Measurements from ENCODE around the gene PRR15L.
"Not testable (repeated sequence)": the region's sequence is repeated elsewhere in the genome, so short reads cannot be mapped to it uniquely, and the experiment has no call there.

PRR15L gene

DNA sequence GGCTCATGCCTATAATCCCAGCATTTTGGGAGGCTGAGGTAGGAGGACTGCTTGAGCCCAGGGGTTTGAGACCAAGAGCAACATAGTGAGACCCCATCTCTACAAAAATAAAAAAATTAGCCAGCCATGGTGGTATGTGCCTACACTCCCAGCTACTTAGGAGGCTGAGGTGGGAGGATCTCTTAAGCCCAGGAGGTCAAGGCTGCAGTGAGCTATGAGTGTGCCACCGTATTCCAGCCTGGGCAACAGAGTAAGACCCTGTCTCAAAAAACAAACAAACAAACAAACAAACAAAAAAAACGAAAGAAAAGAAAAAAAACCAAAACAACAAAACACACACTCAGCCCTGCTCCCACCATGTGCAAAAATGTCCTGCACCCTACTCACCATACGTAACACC is 22.2 kb downstream of the PRR15L start:
- DNase-seq (ENCODE audit: low spot score): not testable (repeated sequence)

DNA sequence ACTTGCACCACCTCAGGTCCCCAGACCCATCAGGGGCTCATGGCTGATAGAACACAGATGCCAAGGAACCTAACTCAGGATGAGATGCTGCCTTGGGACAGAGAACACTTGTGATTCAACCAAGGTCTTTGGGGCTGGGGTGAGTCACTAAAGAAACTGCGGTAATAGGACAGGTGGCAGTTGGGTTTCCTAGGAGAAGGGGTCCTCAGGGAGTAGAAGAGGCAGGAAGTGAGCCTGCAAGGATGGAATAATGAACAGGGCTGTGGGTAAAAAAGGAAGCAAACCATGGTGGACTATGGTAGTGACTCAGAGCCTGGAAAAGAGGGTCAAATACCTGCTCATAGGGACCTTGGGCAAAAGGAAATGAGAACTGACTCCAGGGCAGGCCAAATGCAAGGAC is 22.8 kb downstream of the PRR15L start:
- DNase-seq (ENCODE audit: low spot score): no peak

DNA sequence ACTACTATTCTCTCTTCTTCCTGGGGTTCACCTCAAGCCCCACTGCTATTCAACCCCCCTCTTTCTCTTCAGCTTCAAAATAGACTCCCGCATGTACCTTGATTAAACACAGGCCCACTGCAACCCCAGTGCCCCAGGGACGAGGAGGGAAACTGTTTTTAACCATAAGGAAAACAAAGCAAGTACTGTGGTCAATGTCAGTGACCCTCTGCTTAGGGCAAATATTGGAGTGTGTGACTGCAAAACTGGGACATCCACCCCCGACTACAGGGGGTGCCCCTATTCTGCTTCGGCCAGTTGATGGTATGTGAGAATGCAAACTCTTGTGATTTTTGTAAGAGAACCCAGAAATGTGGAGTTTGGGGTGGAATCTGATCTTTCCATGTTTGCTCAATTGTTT is 25.8 kb downstream of the PRR15L start:
- DNase-seq (ENCODE audit: low spot score): no peak

GRCh38 chr17:47929218-47930000 is 28.3 kb downstream of the PRR15L start:
- no peak for DNase-seq (ENCODE audit: low spot score)

GRCh38 chr17:47928415-47928814 is 29.3 kb downstream of the PRR15L start:
- DNase-seq (ENCODE audit: low spot score): no peak

- no peak for DNase-seq (ENCODE audit: low spot score)
Measured at GRCh38 chr17:47927821-47928400, 29.8 kb downstream of the PRR15L start.

GRCh38 chr17:47925678-47925988 is 32.0 kb downstream of the PRR15L start:
- no peak for DNase-seq (ENCODE audit: low spot score)

DNA sequence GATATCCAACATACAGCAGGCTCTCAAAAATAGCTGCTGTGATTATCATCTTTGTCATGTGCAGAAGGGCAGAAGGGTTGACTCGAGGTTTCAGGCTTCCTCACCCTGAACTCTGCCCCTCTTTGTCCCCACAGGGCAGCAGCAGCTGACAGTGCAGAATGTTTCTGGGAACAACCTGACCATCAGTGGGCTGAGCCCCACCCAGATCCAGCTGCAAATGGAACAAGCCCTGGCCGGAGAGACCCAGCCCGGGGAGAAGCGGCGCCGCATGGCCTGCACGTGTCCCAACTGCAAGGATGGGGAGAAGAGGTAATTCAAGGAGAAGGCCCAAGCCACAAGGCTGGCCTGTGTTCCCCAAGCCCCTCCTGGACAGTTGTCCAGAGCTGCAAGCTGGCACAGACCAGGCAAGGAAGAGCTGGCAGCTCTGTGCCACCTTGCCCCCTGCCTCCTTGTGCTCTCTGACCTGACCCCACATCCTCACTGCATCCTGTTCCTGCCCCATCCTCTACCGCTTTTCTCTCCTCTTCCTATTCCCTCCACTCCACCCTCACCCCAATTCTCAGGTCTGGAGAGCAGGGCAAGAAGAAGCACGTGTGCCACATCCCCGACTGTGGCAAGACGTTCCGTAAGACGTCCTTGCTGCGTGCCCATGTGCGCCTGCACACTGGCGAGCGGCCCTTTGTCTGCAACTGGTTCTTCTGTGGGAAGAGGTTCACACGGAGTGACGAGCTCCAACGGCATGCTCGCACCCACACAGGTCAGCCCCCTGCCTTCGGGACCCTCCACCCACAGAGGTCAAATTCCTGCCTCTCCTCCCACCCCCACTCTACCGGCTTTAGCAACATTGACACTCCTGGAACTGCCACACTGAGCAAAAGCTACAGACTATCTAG is 32.7 kb downstream of the PRR15L start:
- DNase-seq (ENCODE audit: low spot score): no peak

GRCh38 chr17:47919889-47920288 is 37.8 kb downstream of the PRR15L start:
- DNase-seq (ENCODE audit: low spot score): not testable (repeated sequence)

- no peak for DNase-seq (ENCODE audit: low spot score)
Measured at GRCh38 chr17:47918991-47919390, 38.7 kb downstream of the PRR15L start.

DNA sequence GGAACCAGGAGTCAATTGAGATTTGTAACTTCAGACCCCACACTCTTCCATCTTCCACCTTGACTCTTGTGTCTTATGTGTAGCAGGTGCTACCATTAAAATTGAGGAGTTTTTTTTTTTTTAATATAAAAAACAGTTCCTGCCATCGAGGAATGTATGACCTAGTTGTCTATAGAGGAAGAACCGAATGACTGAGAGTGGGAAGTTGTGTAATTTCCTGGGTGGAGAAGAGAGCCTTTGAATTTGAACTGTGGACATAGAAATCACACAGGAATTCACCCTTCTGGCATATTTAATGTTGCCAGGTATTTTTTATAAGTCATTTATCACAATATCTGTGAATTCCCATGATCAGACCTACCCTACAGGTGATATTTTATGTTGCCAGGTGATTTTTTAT is 39.7 kb downstream of the PRR15L start:
- DNase-seq (ENCODE audit: low spot score): no peak

DNA sequence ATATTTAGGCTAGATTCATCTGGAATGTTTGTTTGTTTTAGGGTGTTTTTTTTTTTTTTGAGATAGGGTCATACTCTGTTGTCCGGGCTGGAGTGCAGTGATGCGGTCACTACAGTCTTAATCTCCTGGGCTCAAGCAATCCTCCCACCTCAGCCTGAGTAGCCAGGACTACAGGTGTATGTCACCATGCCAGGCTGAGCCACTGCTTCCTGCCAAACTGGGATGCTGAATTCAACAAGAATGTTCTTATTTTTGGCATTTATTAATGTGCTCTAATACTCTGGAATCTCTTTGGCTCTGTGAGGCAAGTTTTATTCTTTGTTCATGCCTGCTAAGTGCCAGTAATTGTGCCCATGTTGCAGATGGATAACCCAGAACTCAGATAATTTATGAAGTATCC is 40.1 kb downstream of the PRR15L start:
- no peak for DNase-seq (ENCODE audit: low spot score)

DNA sequence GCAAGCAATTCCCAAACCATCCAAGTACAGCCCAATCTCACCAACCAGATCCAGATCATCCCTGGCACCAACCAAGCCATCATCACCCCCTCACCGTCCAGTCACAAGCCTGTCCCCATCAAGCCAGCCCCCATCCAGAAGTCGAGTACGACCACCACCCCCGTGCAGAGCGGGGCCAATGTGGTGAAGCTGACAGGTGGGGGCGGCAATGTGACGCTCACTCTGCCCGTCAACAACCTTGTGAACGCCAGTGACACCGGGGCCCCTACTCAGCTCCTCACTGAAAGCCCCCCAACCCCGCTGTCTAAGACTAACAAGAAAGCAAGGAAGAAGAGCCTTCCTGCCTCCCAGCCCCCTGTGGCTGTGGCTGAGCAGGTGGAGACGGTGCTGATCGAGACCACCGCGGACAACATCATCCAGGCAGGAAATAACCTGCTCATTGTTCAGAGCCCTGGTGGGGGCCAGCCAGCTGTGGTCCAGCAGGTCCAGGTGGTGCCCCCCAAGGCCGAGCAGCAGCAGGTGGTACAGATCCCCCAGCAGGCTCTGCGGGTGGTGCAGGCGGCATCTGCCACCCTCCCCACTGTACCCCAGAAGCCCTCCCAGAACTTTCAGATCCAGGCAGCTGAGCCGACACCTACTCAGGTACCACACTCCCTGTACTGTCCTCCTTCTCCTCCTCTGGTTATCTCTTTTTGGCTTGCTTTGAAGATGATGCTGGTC is 41.0 kb downstream of the PRR15L start:
- DNase-seq (ENCODE audit: low spot score): no peak

GRCh38 chr17:47915776-47916398 is 41.8 kb downstream of the PRR15L start:
- DNase-seq (ENCODE audit: low spot score): no peak

DNA sequence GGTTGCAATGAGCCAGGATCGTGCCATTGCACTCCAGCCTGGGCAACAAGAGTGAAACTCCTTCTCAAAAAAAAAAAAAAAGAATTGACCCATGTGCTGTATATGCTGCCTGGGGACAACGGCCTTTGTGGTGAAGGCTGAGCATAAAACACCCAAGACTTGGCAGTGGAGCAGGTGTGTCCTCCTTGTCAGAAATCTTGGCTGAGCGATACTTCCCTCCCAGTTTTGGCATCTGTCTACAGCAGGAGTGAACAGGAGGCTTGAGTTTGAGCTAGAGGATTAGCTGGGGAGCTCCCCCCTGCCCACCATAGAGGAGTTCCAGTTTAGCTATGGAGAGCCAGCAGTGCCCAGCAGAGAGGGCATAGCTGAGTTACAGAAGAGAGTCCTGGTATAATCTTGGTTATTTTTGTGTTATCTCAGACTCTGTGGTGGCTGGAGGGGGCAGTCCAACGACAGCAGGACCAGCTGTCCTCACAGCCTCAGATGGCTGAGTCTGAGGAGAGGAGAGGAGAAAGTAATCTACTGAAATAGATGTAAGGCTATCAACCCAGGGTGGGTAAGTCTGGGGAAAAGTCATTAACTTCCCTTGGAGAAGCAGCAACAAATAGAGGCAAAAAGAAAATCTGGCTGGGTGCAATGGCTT is 43.3 kb downstream of the PRR15L start:
- DNase-seq (ENCODE audit: low spot score): no peak

GRCh38 chr17:47913050-47913449 is 44.6 kb downstream of the PRR15L start:
- DNase-seq (ENCODE audit: low spot score): no peak

DNA sequence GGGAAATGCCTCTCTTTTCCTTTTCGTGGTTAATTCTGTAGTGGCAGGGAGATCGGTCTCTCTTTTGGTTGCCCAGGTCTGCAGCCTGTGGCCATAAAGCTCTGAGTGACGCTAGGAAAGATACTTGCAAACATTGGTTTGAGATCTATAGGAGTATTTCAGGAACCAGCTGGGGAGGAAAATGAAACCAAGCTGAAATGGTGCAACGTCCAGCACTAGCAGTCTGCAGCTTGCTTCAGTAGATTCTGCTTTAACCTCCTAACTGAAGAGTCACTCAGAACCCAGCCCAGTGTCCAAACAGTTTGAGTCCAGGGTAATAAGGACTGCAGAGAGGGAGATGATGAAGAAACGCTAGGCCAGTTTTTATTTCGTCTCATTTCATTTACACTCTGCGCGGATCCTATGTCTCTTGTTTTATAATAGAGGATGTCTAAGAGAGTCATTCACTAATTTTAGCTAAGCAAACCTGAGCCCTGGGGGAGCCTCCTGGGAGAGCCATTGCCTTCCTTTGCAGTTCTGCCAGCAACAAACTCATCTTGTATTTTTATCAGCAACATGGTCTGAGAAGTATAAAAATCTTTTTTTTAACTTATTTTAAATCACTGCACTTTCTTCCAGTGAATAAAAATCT is 49.6 kb downstream of the PRR15L start:
- DNase-seq (ENCODE audit: low spot score): no peak

DNA sequence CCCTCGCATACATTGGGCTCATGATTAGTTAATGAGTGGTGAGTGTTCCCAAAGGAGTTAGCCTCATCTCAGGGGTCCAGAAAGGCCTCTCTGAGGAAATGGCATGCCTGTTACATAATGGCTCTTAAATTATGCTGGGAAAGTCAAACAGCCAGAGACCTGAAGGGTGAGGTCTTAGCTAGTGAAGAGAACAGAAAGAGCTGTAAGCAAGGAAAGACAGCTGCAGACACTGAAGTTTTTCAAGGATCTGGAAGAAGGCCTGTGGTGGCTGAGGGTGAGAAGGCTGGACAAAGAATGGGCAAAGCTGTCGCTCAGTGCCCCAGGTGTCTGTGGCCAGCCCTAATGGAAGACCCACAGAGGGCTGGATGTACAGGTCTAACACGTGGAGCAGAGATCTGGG is 51.2 kb downstream of the PRR15L start:
- no peak for DNase-seq (ENCODE audit: low spot score)

GRCh38 chr17:47905221-47905733 is 52.4 kb downstream of the PRR15L start:
- no peak for DNase-seq (ENCODE audit: low spot score)

GRCh38 chr17:47902039-47902744 is 55.5 kb downstream of the PRR15L start:
- DNase-seq (ENCODE audit: low spot score): no peak
